ENCODE measurements around the gene RAP1GDS1. TPM values are rescaled to one million over a fixed set of nuclear protein-coding genes. Genes with fewer than 3 reads are reported as not detected.
"Not testable (repeated sequence)": the region's sequence is repeated elsewhere in the genome, so short reads cannot be mapped to it uniquely, and the experiment has no call there.

Gene RAP1GDS1
- polyA plus RNA-seq, 3 donors, result 29.7 to 33.1 (median 32.2) TPM

DNA sequence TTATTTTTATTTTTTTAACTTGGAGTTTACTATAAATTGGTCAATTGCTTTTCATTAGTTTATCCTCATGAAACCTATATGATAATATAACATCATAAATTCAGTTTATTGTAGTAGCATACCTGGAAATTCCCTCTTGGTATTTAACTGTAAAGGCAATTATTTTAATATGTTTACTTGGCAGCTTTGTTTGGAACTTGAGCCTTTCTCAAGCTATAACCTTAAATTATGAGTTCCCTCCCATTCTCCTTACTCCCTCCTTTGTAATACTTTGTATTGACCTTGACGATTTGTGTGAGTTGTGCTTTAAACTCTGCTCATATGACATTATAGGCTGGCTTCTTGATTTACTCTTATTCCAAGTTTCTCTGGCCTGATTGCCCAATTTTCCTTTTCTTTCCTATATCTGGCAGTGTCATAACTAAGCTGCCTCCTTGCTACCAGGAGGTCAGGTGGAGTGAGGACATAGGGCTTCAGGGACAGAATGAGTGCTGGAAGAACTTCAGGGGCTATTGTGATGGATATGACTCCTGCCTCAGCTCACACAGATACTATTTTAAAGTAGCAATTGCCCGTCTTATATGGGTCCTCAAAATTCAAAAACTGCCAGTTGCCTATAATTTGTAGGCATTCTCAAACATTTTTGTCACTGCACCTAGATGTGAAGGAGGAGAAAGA lies 77.7 kb downstream of the RAP1GDS1 start:
- DNase-seq, result no peak

DNA sequence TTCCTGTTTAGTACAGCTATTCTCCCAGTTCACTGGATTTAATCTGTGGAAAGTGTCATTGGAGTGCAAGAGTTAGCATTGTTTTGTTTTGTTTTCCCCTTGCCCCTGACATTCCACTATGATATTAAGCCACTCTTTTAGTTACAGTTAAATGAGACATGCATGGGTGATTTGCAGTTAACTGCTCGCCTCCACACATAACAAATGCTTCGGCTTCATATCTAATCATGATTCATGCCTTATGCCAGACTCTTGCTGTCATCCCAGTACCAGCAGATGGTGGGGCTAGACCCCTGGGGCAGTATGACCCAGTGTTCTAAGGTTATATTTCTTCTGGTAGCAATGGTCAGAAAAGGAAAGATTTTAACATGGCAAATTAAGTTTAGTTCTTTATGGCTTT lies 80.1 kb downstream of the RAP1GDS1 start:
- peak; percentile 34 for DNase-seq

DNA sequence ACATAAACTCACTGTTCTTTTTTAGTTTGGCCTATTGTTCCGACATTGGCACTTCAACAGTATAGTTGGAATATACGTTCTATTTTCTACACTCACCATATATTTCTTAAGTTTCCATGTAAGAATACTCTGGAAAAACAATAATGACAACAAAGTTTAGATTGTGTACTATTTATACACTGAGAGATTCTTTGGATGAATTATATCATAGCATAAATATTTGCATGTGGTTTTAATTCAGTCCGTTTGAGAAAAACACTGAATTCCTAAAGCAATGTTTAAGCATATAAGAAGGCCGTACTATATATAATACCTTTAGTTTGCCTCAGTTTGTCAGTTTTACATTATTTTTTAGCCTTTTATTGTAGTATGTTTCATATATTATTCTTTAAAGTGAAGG lies 82.4 kb downstream of the RAP1GDS1 start:
- DNase-seq, result no peak

DNA sequence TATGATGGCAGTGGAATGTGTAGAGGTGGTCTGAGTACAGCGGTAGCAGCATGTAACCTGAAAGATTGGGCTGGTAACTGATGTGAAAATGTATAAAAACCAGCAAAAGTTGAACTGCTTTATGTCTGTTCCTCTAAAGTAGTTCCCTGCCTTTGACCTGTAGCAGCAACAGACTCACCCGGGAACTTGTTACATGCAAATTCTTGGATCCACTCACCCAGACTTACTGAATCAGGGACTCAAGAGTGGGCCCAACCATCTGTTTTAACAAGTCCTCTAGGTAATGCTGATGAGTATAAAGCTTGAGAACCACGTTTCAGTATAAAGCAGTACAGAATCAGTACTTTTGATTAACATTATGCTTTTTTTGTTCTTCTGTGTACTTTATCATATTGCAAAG lies 84.7 kb downstream of the RAP1GDS1 start:
- no peak for DNase-seq

DNA sequence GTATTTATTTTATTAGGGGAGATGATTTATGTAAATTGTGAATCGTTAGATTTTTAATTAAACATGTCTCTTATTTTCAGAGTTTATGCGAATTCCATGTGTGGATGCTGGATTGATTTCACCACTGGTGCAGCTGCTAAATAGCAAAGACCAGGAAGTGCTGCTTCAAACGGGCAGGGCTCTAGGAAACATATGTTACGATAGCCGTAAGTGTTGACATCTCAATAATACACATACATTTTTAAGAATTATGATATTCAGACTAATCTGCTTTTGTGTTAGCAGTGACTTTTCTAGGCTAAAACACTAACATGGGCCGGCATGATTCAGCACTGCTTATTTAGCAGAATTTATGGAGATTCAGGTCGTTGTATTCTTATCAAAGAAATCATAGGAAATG lies 91.2 kb downstream of the RAP1GDS1 start:
- DNase-seq, result no peak

DNA sequence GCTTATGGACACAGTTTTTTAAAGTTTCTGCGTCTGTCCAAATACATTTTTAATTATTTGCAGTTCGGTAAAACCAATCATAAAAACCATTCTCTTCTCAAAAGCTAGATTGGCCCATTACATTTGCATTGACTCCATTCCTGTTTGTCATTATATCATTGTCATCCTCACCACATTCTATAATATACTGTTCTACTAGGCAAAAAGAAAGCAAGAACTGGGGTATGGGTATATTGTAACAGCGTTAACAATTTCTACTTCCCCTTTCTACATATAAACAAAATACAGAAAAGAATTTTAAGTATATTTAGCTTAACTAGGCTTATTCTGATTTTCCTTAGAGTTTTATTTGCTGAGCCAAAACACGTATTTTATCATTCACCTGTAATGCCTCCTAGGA lies 91.8 kb downstream of the RAP1GDS1 start:
- no peak for DNase-seq

DNA sequence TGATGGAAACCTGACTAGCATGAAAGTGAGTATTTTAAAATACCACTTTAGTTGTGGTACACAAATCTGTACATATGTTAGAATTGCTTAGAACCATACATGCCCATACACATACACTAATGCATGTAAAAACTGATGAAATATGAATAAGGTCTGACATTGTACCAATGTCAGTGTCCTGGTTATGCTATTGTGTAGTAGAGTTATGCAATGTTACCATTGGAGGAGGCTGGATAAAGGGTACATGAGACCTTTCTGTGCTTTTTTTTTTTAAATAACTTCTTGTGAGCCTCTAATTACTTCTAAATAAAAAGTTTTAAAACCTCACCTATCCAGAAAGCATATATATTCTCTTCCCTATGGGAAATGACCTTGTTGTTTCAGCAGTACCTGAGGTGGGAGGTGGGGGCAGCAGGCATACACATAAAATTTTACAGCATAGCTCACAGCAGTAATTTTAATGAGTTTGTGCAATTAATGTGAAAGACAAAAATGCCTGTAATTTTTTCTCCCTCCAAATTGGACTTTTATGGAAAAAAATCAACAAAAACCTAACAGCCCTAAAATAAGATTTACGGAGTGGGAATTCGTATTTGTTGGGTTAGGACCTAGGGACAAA lies 97.6 kb downstream of the RAP1GDS1 start:
- no peak for DNase-seq

DNA sequence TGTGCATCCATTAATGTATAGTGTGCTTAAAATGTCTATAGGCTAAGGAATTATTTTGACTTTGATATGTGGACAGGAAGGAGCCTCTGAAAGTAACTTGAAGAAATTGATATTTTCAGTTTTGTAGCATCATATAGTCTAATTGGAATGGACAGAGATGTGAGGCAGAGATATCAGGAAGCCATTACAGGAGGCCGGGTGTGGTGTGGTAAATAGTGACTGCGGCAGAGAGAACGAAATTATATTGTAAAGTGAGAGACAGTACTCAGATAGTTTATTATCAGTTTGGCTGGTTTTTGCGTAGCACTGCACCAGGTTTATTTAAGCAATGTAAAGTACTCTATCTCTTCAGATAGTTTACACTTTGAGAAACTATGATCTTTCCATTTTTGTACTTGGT lies 98.5 kb downstream of the RAP1GDS1 start:
- no peak for DNase-seq

DNA sequence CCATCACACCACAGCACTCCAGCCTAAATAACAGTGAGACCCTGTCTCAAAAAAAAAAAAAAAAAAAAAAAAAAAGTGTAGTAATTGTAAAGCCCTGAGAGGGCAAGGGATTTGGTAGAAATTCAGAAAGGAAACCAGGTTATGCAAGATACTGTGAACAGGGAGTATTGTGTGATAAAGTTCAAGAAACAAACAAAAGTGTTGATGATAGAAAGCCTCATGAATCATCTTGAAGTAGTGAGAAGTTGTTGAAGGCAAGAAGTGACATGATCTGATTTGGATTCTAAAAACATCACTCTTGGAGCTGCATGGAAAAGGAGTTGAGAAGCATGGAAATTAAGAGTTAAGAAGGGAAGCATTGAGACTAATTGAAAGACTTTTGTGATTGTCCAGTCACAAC lies 102.2 kb downstream of the RAP1GDS1 start:
- no peak for DNase-seq

DNA sequence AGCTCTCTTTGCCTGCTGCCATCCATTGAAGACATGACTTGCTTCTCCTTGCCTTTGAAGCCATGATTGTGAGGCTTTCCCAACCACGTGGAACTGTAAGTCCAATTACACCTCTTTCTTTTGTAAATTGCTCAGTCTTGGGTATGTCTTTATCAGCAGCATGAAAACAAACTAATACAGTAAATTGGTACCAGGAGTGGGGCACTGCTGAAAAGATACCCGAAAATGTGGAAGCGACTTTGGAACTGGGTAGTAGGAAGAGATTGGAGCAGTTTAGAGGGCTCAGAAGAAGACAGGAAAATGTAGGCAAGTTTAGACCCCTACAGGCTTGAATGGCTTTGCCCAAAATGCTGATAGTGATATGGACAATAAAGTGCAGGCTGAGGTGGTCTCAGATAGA lies 105.1 kb downstream of the RAP1GDS1 start:
- not testable (repeated sequence) for DNase-seq

DNA sequence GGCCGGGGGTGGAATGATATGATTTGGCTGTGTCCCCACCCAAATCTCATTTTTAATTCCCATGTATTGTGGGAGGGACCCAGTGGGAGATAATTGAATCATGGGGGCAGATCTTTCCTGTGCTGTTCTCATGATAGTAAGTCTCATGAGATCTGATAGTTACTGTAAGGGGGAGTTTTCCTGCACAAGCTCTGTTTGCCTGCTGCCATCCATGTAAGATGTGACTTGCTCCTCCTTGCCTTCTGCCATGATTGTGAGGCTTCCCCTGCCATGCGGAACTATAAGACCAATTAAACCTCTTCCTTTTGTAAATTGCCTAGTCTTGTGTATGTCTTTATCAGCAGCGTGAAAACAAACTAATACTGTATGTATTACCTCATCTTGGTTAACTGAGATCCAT lies 106.8 kb downstream of the RAP1GDS1 start:
- not testable (repeated sequence) for DNase-seq

DNA sequence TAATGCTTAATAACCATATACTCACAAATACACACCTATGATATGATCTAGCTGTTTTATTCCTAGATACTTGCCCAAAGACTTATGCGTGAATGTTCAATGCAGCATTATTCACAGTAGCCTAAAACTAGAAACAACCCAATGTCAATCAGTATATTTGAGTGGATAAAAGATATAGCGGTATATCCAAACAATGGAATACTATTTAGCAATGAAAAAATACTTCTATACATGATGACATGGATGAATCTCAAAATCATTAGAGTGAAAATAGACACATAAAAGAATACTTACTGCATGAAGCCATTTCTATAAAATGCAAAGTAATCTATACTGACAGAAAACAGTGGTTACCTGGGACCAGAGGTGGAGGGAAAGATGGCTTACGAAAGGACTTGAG lies 108.1 kb downstream of the RAP1GDS1 start:
- no peak for DNase-seq

DNA sequence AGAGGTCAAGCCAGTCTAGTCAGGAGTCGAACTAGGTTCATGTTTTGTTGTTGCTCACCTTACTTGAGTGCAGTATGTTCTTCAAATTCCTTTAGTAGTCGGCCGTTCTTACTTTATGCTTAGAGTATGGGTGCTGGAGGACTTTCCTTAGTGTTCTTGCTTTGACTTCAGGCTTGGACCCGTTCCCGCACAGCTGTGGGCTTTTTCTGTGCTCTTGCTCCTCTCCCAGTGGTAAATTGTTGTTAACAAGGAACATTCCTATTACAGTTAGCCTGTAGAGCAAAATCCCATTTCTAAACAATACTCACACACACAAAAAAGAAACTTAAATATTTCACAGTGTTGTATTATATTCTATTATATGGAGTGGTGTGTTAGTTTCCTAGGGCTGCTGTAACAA lies 113.5 kb downstream of the RAP1GDS1 start:
- no peak for DNase-seq

DNA sequence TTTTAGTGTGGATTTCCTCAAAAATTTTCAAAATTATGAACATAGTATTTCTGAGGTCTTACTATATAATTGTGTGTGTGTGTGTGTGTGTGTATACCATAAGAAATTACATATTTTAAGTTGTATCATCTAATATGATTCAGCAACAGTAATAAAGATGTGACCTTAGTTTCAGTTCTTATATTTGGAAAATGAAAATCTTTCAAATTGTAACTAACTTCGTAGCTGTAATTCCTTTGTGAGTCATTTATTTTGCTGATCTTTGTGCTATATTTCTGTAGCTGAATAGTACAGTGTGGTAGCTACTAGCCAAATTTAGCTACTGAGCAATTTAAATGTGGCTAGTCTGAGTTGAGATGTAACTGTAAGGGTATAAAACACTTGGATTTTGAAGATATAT lies 116.4 kb downstream of the RAP1GDS1 start:
- DNase-seq, result no peak

DNA sequence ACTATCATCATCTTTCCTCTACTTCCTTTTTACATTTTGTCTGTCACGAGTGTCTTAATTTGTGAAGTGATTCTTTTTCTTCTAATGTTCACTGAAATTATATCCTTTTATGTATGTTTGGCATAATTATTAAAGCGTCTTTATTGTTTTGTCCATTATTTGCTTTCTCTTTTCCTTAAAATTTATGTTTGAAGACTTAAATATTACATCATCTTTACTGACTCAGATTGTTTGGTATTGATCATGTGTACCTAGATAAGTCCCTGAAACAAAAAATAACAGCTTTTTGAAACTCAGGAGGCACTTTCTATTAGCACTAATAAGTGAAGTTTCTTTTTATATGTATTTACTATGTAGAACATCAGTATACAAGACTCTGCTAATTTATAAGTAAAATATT lies 120.1 kb downstream of the RAP1GDS1 start:
- DNase-seq, result no peak

DNA sequence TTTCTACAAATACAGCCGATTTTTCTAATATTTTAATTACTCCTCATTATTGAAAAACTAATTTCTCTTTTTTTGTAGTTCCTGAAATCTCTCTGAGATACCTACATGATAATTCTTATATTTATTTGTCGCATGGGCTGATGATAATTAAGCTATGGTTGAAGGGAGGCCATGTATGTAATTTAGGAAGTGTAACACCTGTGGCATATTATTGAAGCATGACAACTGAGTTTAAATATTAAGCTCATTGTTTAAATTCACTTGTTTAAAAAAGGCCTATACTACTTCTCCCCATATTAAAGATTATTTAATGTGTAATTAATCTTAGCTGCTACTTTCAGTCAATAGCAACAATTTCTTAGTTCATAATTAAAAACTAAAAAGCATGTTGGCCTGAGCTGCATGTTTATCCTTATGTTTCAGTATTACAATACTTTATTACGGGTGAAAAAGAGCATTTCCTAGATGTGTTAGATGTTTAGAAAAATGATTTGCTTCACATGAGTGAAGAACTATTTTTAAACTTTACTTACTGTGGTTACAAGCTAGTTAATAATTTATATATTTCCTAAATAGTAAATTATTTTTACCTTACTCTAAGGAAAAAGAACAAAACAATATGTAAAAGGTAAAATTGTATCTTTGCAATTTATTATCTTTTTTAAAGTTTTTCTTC lies 122.4 kb downstream of the RAP1GDS1 start:
- no peak for DNase-seq

DNA sequence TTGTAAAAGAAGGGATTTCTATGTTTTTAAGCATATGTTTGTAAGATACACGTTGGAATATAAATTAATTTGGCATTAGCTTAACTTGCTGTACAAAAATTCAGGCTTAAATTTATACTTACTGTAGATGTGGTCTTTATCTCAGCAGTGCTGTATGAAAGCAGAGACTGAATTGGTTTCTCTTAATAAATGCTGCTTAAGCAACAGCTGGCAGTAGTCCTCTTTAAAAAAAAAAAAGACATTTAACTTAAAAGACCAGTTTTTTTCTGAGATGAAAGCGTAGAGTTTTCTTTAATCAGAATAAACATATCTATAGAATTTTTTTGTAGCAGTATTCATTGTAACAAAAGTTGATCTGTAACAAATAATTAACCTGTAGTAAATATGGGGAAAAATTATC lies 124.6 kb downstream of the RAP1GDS1 start:
- DNase-seq, result peak; percentile 12

DNA sequence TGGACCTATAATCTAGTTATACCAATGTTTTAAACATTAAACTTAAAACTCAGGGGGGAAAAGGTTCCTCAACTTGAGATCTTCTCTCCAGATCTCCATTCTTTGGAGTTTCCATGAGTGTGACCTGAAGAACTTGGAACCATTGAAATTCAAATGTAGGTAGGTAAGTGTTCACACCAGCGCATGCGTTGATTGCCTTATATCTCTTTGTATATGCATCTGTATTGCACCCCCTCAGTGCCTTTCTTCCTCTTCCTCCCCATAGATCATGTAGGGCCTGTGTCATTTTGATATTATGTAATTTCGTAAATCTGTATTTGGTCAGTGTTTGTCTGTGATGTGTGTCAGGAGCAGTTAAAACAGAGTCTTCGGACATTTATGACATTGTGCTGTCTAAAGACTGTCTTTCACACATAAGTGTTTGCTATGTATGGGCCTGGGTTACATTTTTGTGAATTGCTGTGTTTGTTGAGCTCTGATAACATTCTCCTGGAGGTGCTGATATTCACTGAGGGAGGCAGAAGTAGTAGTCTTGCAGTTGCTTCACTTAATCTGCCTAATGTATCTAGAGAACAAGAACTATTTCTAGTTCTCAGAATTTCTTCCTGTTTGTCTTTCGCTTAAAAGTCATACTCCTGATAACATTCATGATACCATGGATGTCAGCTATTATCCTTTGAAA lies 126.3 kb downstream of the RAP1GDS1 start:
- DNase-seq, result no peak

DNA sequence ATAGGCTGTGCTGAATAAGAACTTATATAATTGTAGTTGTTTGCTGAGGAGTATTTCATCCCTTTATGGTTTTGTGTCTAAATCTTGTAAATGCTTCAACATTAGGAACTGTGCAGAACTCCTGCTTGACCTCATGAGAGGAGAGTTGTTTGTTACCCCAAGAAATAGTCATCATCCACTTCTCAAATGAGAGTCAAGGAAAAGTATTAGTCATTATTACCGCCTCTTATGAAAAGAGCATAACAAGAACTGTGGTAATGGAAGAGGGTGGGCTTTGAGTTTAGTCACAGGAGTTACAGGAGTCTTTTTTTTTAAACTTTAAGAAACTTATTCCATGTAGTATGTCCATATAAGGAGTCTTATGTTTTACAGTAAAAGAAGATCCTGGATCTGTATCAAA lies 132.9 kb downstream of the RAP1GDS1 start:
- DNase-seq, result no peak

DNA sequence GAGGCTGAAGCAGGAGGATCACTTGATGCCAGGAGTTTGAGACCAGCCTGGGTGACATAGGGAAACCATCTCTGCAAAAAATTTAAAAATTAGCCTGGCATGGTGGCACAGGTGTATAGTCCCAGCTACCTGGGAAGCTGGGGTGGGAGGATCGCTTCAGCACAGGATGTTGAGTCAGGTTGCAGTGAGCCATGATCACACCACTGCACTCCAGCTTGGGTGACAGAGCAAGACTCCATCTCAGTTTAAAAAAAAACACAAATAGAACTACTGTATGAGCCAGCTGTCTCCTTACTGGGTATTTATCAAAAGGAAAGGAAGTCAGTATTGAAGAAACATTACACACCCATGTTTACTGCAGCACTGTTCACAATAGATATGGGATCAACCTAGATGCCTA lies 138.7 kb downstream of the RAP1GDS1 start:
- no peak for DNase-seq

DNA sequence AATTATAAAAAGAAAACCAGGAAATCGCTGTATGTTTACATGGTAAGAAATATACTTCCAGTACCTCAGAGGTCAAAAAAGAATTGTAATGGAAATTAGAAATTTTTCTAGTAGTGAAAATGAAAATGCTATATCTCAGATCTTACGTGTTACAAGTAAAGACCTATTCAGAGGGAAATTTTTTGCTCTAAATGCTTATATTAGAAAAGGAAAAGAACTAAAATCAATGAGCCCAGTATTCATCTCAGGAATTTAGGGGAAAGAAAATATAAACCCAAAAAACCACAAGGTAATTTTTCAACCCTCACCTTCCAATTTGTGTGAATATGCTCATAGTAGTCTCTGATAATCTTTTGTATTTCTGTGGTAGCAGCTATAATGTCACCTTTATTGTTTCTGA lies 145.6 kb downstream of the RAP1GDS1 start:
- DNase-seq, result no peak

DNA sequence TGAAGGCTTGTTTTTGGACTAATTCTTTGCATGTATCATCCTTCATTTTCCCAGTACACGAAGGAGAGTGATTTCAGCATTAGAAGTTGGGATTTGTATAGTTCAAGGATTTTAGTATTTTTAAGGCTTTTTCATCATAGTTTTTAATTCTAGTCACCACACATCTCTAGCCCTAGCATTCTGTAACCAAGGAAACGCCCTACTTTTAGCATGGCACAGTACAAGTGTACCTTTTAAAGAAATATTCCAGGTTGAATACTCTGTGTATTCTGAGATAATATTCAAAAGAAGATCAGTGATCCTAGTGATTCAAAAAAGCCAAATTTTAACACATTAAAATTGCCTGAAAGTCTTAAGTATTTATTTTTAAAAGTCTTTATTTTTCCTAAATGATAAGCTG lies 150.5 kb downstream of the RAP1GDS1 start:
- DNase-seq, result no peak

DNA sequence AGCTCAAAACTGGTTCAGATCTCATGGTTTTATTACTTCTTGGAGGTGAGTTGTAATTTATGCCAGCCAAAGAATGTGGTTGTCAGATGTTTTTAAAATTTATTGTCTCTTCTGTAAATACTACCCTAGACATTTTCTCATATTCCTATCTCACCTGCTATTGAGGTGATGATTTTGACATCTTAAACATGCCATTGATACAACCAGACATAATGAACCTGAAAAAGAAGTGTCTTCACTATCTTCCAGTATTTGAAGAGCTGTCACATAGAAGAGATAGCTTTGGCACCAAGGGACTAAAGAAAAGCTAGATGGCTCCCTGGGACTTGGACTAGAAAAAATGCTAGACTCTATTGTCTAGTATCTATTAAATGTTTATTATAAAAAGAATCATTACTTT lies 155.7 kb downstream of the RAP1GDS1 start:
- no peak for DNase-seq

All from renal pelvis (tissue), 4 donors.